ENCODE results near the gene SHANK3. TPM values are rescaled to one million over a fixed set of nuclear protein-coding genes. Genes with fewer than 3 reads are reported as not detected.

The SHANK3 gene
- total and polyA plus RNA-seq, 2 of the 4 experiments (the other 2 are of a cell fraction), result 0.18 to 1.5 TPM

DNA sequence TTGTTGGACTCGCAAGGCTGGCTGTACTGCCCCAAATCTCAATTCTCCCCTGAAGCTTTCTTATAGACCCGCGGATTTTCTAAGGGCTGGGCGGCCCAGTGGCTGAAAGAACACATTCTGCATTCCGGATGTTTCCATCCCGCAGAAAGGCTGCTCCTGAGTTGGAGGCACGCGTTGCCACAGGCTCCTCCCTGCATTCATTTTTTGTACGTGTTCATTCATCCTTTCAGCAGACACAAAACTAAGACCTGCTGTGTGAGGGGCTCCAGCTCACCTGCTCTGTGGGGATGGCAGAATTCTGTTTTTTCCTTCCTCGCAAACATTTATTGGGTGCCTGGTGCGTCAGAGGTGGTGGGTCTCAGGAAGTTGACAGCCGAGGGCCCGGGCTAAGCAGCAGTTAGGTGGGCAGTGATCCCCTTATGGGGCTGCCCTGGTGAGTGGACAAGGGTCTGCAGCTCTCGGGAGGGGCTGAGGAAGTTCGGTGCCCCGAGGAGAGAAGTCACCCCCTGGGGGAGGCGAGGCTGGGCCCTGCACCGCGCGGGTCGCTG is 23.7 kb downstream of the SHANK3 start:
- no peak overlapping the region for H4K8ac ChIP-seq (ENCODE audit: low read depth in 2 of 2, low read length in 2 of 2)
- H3K23ac ChIP-seq (ENCODE audit: low read depth, low read length), result no peak overlapping the region
- H3K4me2 ChIP-seq (ENCODE audit: low read depth, low read length), result no peak overlapping the region
- no peak overlapping the region; the same call in 1 of the 2 replicates for H3K4me3 ChIP-seq (ENCODE audit: insufficient read depth, low read depth, low read length)
- H4K20me1 ChIP-seq (ENCODE audit: insufficient read depth, low read length), result peaks cover 4% of the 10 kb centered on the region; the same call in 1 of the 2 replicates
- H2AFZ ChIP-seq (replicated peaks; ENCODE audit: low read length, poor library complexity), result peak overlapping the region; percentile 86
- 90% methylated on average over 2 of the region's 21 CpGs; no CpG with 5 or more reads in 1 of the 2 experiments for WGBS, 2 experiments (ENCODE audit: extremely low coverage in 2 of 2, insufficient read length in 1 of 2)
- no peak overlapping the region for H2BK120ac ChIP-seq (ENCODE audit: low read depth, low read length)
- H2BK20ac ChIP-seq (ENCODE audit: low read depth, low read length), result no peak overlapping the region
- H2AK9ac ChIP-seq (replicated peaks; ENCODE audit: low read depth, low read length, poor library complexity), result peak overlapping the region; percentile 52
- no peak overlapping the region for H2BK5ac ChIP-seq (ENCODE audit: low read depth, low read length, poor library complexity, severe bottlenecking)
- H2BK15ac ChIP-seq (ENCODE audit: low read depth, low read length), result no peak overlapping the region
- no peak overlapping the region for H4K5ac ChIP-seq (ENCODE audit: low read depth, low read length)
- H3K9ac ChIP-seq (ENCODE audit: low read depth, low read length), result no peak overlapping the region
- dilution Hi-C loops (cut with HindIII; ENCODE audit: low sequenced_read_pairs, unreplicated experiment), result no loop called here
- H3K4me1 ChIP-seq (ENCODE audit: control insufficient read depth, insufficient read depth, low read length), result peaks cover 4% of the 10 kb centered on the region
- no TSS peak for BruUV-seq (replicated peaks)
- TF ChIP-seq RCOR1 (IDR thresholded peaks at IDR 0.05; ENCODE audit: insufficient replicate concordance, low read length) (no peak), MAZ (IDR thresholded peaks at IDR 0.05; ENCODE audit: borderline replicate concordance, low read depth, low read length) (no peak), ELK1 (IDR thresholded peaks at IDR 0.05; ENCODE audit: borderline replicate concordance, low read depth, low read length) (no peak), RFX5 (IDR thresholded peaks at IDR 0.05; ENCODE audit: low read depth, low read length) (no peak), MXI1 (IDR thresholded peaks at IDR 0.05; ENCODE audit: borderline replicate concordance, low read depth, low read length) (no peak), CEBPB (IDR thresholded peaks at IDR 0.05; ENCODE audit: low read depth, low read length) (no peak), SMC3 (IDR thresholded peaks at IDR 0.05; ENCODE audit: low read depth, low read length) (no peak), FOS (IDR thresholded peaks at IDR 0.05; ENCODE audit: low read depth, low read length) (no peak), RAD21 (IDR thresholded peaks at IDR 0.05; ENCODE audit: low read length) (no peak), CHD1 (IDR thresholded peaks at IDR 0.05; ENCODE audit: low read depth, low read length) (no peak), POLR2A (IDR thresholded peaks at IDR 0.05; ENCODE audit: low read depth, low read length) (no peak), NFE2L2 (IDR thresholded peaks at IDR 0.05; ENCODE audit: low read depth, low read length) (no peak)
- TF ChIP-seq, protein P1, sequence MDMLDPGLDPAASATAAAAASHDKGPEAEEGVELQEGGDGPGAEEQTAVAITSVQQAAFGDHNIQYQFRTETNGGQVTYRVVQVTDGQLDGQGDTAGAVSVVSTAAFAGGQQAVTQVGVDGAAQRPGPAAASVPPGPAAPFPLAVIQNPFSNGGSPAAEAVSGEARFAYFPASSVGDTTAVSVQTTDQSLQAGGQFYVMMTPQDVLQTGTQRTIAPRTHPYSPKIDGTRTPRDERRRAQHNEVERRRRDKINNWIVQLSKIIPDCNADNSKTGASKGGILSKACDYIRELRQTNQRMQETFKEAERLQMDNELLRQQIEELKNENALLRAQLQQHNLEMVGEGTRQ (IDR thresholded peaks at IDR 0.05; ENCODE audit: low read depth, low read length), result no peak
- no peak overlapping the region for H4K91ac ChIP-seq (ENCODE audit: insufficient read depth, low read depth, low read length)
- no peak overlapping the region for H3K4ac ChIP-seq (ENCODE audit: low read depth, low read length)
- ATAC-seq (ENCODE audit: low read depth) (no peak; the same call in 1 of the 2 replicates), DNase-seq (no peak)
- H3K79me1 ChIP-seq (ENCODE audit: low read depth in 1 of 2, low read length in 2 of 2), result peaks cover 3 to 12% of the 10 kb centered on the region in 2 experiments; a peak in 2 of 4 replicates
- ChIA-PET POLR2A (ENCODE audit: unreplicated experiment) (no interaction called here), CTCF (no interaction called here)
- no peak overlapping the region for H3K14ac ChIP-seq (replicated peaks; ENCODE audit: low read depth, low read length)
- H3K56ac ChIP-seq (ENCODE audit: extremely low read depth, insufficient read depth, low read length), result no peak overlapping the region
- no peaks in the 10 kb centered on the region for H3K9me3 ChIP-seq (ENCODE audit: control insufficient read depth, insufficient read depth, low read length)
- in situ Hi-C loops (cut with MboI; ENCODE audit: low sequenced_read_pairs), result no loop called here
- H3K36me3 ChIP-seq (ENCODE audit: control insufficient read depth, insufficient read depth, low read length), result no peaks in the 10 kb centered on the region
- H3K18ac ChIP-seq (ENCODE audit: low read depth, low read length), result no peak overlapping the region
- intact Hi-C loops (cut with micrococcal nuclease), result no loop called here
- H3K9me1 ChIP-seq (ENCODE audit: insufficient read depth, low read length), result no peaks in the 10 kb centered on the region
- peaks cover 12% of the 10 kb centered on the region for H3K27me3 ChIP-seq (ENCODE audit: control insufficient read depth, insufficient read depth, low read length)
- H2AK5ac ChIP-seq (ENCODE audit: low read depth, low read length), result no peak overlapping the region
- H3K27ac ChIP-seq (ENCODE audit: insufficient read depth, low read length), result no peak overlapping the region

All from IMR-90 (cell line).